22Rv1 (cell line): ENCODE results near the gene C1QL1.

ENCODE experiments used
- H3K27ac ChIP-seq: fragments of 450-650 bp; 2 replicates; pipeline ENCODE4 v1.5.1; 2017
- ZFX ChIP-seq: fragments of 450-650 bp; IDR thresholded peaks from 2 replicates; pipeline ENCODE4 v1.6.1; 2017; ENCODE audit warnings: antibody characterized with exemption, borderline replicate concordance
- TF ChIP-seq, protein P1 (sequence below): fragments of 450-650 bp; IDR thresholded peaks from 2 replicates; pipeline ENCODE4 v1.5.1; 2017; ENCODE audit warnings: mild to moderate bottlenecking

C1QL1 gene

GRCh38 chr17:44934745-44935105, 33.4 kb downstream of the C1QL1 start:
- no peak overlapping the region for H3K27ac ChIP-seq
- TF ChIP-seq ZFX: no peak
- TF ChIP-seq, protein P1, sequence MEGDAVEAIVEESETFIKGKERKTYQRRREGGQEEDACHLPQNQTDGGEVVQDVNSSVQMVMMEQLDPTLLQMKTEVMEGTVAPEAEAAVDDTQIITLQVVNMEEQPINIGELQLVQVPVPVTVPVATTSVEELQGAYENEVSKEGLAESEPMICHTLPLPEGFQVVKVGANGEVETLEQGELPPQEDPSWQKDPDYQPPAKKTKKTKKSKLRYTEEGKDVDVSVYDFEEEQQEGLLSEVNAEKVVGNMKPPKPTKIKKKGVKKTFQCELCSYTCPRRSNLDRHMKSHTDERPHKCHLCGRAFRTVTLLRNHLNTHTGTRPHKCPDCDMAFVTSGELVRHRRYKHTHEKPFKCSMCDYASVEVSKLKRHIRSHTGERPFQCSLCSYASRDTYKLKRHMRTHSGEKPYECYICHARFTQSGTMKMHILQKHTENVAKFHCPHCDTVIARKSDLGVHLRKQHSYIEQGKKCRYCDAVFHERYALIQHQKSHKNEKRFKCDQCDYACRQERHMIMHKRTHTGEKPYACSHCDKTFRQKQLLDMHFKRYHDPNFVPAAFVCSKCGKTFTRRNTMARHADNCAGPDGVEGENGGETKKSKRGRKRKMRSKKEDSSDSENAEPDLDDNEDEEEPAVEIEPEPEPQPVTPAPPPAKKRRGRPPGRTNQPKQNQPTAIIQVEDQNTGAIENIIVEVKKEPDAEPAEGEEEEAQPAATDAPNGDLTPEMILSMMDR: no peak

DNA sequence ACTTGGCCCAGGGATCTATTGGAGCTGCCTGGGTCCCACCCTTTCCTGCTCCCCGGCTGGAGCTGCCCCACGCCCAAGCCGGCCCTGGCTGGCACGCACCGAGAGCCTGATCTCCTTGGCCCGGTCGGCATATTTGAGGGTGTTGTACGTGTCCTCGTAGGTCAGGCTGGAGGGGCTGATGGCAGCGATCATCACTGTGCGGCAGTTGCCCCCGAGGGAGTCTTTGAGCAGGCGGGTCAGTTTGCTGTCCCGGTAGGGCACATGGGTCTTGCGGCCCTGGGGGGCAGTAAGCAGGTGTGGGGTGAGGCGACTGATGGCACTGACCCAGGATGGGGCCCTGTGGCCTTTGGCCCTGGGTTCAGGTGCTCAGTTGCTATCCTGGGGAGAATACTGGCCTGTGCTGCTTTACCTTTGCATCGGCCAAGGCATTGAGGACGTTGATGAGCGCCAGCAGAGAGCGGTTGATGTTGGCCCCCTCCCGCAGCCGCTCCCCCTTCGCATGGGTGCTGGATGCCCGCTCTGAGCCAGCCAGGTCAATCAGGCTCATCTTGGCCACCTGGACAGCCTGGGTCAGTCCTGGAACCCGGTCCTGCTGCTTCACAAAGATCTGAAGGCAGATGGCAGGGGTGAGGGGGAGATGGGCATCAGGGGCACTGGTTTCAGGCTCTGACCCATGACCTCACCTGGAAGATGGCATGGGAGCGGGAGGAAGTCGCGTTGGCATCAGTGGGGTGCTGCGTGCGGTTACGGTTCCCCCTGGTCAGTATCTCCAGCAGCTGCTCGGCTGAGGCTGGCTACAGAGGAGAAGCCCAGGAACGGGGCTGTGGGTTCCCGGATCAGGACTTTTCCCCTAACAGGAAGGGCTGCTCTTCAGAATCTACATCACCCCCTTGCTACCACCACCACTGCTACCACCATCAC, 34.0 kb downstream of the C1QL1 start:
- no peak for TF ChIP-seq ZFX
- no peak overlapping the region for H3K27ac ChIP-seq

DNA sequence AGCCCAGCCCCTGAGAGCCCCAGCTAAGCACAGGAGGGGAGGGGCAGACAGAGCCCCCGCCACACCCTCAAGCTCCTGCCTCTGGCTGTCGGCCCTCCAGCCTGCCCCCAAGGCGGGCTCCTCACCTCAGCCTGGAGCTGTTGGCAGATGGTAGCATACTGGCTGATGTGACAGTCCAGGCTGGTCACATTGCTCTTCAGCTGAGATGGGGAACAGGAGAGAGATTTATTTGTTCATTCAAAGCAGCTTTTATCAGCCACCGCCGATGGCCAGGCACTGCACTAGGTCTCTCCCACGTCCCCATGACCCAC, 35.4 kb downstream of the C1QL1 start:
- no peak for TF ChIP-seq ZFX
- TF ChIP-seq, protein P1: no peak

DNA sequence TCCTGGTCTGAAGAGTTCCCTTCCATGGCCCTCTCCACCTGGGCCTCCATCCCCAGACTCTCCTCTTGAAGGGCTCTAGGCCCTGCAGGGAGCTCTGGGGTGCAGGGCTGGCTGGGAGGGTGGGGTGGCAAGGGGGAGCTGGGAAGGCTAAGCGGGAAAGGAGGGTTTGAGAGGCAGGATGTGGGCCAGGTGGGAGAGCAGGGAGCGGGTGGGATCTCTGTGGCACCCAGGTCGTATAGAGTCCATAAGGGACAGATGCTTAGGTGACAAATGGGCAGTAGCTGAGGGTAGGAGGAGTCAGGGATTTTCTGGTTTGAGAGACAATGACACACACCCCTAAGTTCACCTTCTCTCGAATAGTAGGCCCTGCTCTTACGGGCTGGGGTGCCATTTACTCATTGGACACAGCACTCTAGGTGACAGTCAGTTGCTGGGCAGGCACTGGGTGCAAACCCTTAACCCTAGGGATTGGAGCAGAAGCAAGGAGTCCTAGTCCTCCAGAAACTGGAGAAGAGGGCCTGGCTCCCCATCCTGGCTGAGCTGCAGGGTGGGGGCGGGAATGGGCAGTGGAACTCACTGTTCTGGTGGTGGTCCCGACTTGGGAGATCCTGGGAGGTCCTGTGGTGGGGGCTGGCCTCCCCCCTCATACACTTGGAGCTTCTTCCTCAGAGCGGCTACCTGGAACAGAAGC, 35.9 kb downstream of the C1QL1 start:
- H3K27ac ChIP-seq: no peak overlapping the region
- TF ChIP-seq, protein P1: no peak
- no peak for TF ChIP-seq ZFX

More for the DNA sequence above, 35.4 kb downstream of the C1QL1 start:
- no peak overlapping the region for H3K27ac ChIP-seq

DNA sequence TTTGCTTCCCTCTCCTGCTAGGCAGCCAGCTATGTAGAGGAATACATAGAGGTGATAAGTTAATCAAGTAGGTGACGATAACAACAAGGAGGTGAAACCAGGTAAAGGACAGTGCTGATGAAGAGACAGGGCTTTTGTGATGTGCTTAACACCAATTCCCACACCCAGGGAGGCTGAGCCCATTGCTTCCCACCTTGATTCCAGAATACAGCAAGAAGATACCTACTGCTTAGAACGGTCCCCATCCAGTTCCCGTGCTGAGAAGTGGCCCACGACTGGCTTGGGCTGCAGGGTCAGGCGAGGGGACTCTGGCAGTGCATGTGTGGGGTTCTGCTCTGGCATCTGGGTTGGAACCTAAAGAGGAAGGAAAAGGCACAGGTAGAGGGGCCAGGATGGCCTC, 36.7 kb downstream of the C1QL1 start:
- no peak overlapping the region for H3K27ac ChIP-seq
- no peak for TF ChIP-seq ZFX
- TF ChIP-seq, protein P1: no peak

DNA sequence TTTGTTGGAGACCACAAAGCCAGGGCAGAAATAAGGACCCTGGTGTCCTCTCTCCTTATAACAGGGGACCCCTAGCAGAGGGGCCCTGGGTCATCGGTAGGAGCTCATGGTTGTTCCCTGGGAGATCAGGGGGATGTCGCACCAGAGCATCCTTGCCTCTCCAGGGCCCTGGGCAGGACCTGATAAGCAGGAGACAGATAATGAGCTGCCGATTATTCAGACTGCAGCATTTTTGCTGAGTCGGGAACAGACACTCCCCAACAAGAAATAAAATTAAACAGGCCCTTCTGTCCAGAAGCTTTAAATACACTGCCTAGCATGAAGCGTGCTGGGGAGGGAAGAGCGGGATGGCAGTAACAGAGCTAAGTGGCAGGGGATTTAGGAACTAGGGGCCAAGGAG, 37.4 kb downstream of the C1QL1 start:
- TF ChIP-seq, protein P1: no peak
- no peak for TF ChIP-seq ZFX
- no peak overlapping the region for H3K27ac ChIP-seq

GRCh38 chr17:44928950-44929720, 39.0 kb downstream of the C1QL1 start:
- no peak overlapping the region for H3K27ac ChIP-seq
- no peak for TF ChIP-seq ZFX
- TF ChIP-seq, protein P1: no peak
